Pulmonary artery endothelial cell (primary cell): ENCODE data around the gene RCAN1. TPM values are rescaled to one million over a fixed set of nuclear protein-coding genes. Genes with fewer than 3 reads are reported as not detected.

Experiments used
- total RNA-seq: library from RNA; depleted of rRNA; stranded (reverse); fragments of >200 nt; gene quantifications from 2 replicates; pipeline ENCODE4 v1.2.3, GENCODE V29; 2014

Gene RCAN1
- total RNA-seq, 1 donor from 2014 or later, result 20.6 TPM

Other genes starting within 250 kb of the RCAN1 start
- 7.6 and 21.9 TPM in 2 replicates for gene SMIM11, start 239.6 kb downstream of the RCAN1 start, total RNA-seq
- gene SMIM34, start 191.2 kb downstream of the RCAN1 start, total RNA-seq, result not detected in 2 replicates
- gene KCNE1, start 102.9 kb downstream of the RCAN1 start, total RNA-seq, result 0.13 and 0.14 TPM in 2 replicates
- not detected in 2 replicates for gene CLIC6, start 53.9 kb upstream of the RCAN1 start, total RNA-seq